ENCODE results near the gene DUSP12. TPM values are rescaled to one million over a fixed set of nuclear protein-coding genes. Genes with fewer than 3 reads are reported as not detected.

The DUSP12 gene
- total and polyA plus RNA-seq, 2 experiments from 2014 or later, result 28.4 to 37.2 TPM

GRCh38 chr1:161781995-161782394 lies 32.4 kb downstream of the DUSP12 start:
- Mint-ChIP-seq H3K36me3 (ENCODE audit: low read depth) (no peaks in the 10 kb centered on the region), H3K27ac (no peak overlapping the region), H3K4me3 (no peak overlapping the region), H3K4me1 (no peaks in the 10 kb centered on the region), H3K9me3 (no peaks in the 10 kb centered on the region), H3K27me3 (ENCODE audit: insufficient read depth, low read depth, poor library complexity) (no peaks in the 10 kb centered on the region)
- H3K27ac ChIP-seq (ENCODE audit: low read depth), result no peak overlapping the region
- no peaks in the 10 kb centered on the region for H3K36me3 ChIP-seq (ENCODE audit: insufficient read depth)
- no peak overlapping the region for H3K4me2 ChIP-seq
- no peak for TF ChIP-seq ZNF462 (CRISPR knock-in tag; IDR thresholded peaks at IDR 0.05)
- TF ChIP-seq REST (IDR thresholded peaks at IDR 0.05; ENCODE audit: unreplicated experiment), result no peak
- TF ChIP-seq CREB1 (CRISPR knock-in tag; IDR thresholded peaks at IDR 0.05; ENCODE audit: low read depth), result no peak
- TF ChIP-seq NANOG (IDR thresholded peaks at IDR 0.05; ENCODE audit: borderline replicate concordance), result no peak
- TF ChIP-seq EZH2 (IDR thresholded peaks at IDR 0.05; ENCODE audit: low read depth, unreplicated experiment), result no peak
- no peak for TF ChIP-seq ZNF114 (CRISPR knock-in tag; IDR thresholded peaks at IDR 0.05)
- TF ChIP-seq ETS1 (IDR thresholded peaks at IDR 0.05), result no peak
- TF ChIP-seq ZNF331 (CRISPR knock-in tag; IDR thresholded peaks at IDR 0.05; ENCODE audit: low read depth), result no peak
- TF ChIP-seq JUNB (IDR thresholded peaks at IDR 0.05; ENCODE audit: unreplicated experiment), result no peak
- no peak for TF ChIP-seq STAT1 (IDR thresholded peaks at IDR 0.05; ENCODE audit: unreplicated experiment)
- no peak for ATAC-seq
- H2AFZ ChIP-seq, result no peak overlapping the region
- 0 out of 2 replicates have a peak, but pooled peaks cover 3% of the 10 kb centered on the region for H4K20me1 ChIP-seq (replicated peaks; ENCODE audit: insufficient read depth)
- DNase-seq (ENCODE audit: low spot score), result no peak
- H3F3A ChIP-seq (replicated peaks; ENCODE audit: low read depth), result no peaks in the 10 kb centered on the region
- H3K4me3 ChIP-seq, result no peak overlapping the region
- H3K9me2 ChIP-seq (ENCODE audit: insufficient read depth), result no peaks in the 10 kb centered on the region
- H3K27me3 ChIP-seq (ENCODE audit: insufficient read depth), result no peaks in the 10 kb centered on the region
- H3K4me1 ChIP-seq (ENCODE audit: insufficient read depth), result no peaks in the 10 kb centered on the region
- no peaks in the 10 kb centered on the region for H3K79me2 ChIP-seq (replicated peaks; ENCODE audit: insufficient read depth)

Data from GM23338 (cell line).